GM03348 (cell line): ENCODE measurements around the gene TNFRSF8.

Experiments
- DNase-seq: peaks from one replicate; pipeline ENCODE4 v3.0.0; 2012; ENCODE audit warnings: low spot score

Gene TNFRSF8

DNA sequence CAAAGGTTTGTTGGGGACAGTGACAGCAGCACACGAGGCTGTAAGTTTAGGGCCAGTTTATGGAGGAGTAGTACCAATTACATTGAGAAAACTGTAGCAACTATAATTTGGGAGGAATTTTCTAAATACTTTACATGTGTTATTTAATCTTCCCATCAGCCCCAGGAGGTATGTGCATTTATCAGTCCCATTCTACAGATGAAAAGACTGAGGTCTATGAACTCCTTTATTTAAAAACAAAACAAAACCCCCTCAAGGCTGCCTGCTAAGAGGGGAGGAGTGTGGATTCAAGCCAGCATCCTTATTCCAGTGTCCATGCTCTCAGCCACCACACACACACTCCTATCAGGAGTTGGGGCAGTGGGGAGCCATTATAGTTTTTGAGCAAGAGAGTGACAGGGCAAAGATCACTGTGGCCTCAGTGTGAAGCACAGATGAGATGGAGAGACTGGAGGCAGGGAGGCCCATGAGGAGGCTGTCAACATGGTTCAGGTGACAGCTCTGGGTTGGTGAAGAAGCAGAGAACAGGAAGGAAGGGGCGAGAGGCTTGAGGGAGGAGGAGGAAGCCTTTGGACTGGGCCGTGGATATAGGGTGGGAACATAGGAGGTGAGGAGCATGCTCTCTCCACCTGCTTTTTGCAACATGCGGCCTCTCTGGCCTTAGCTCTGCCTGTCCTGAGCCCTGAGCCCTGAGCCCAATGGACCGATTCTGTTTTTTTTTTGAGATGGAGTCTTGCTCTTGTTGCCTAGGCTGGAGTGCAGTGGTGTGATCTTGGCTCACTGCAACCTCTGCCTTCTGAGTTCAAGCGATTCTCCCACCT lies 113.4 kb downstream of the TNFRSF8 start:
- DNase-seq, result no peak

DNA sequence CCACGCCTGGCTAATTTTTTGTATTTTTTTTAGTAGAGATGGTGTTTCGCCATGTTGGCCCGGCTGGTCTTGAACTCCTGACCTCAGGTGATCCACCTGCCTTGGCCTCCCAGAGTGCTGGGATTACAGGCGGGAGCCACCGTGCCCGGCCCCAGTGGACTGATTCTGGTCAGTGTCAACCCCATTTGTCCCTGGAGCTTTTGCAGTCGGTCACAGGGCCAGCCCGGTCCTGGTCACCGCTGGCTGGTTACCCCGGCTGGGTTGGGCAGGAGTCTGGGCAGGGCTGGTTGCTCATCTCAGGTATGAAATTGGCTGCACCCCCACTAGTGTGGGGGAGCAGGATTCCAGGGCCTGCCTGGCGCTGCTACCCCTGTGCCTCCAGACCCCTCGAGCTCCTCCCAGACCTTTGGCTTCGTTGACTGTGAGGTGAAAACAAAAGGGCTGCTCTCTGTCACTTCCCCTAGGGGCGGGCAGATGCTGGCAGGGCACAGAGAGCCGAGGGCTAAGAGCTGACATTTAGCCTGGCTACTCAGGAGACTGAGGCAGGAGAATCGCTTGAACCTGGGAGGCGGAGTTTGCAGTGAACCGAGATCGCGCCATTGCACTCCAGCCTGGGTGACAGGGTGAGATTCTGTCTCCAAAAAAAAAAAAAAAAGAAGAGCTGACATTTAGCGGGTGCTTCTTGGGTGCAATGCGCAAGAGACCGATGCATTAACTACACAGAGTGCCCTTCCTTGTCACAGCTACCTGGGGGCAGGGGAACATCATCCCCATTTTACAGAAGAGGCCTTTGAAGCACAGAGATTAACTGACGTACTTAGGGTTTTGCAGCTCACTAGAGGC lies 114.3 kb downstream of the TNFRSF8 start:
- DNase-seq, result no peak

- peak; percentile 78 for DNase-seq
These were observed 114.9 kb downstream of the TNFRSF8 start for GRCh38 chr1:12177999-12178441.

DNA sequence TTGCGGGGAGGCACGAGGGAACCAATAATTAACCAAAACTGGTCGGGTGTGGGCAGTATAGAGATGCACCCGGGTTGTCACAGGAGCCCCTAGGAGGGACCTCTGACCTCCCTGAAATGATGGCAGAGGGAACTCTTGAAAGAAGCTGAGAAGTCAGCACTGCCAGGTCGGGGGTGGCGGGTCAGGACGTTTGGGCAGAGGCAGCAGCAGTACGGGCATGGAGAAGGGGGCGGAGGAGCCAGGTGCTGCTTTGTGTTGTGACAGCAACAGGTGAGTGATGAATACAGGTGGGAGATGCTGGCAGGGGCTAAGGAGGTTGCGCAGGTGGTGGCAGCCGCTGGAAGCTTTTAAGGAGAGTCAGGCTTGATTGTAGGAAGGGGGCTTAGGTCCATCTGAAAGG lies 115.4 kb downstream of the TNFRSF8 start:
- DNase-seq, result no peak

- DNase-seq, result peak; percentile 39
These were observed 116.0 kb downstream of the TNFRSF8 start for GRCh38 chr1:12179111-12179519.

DNA sequence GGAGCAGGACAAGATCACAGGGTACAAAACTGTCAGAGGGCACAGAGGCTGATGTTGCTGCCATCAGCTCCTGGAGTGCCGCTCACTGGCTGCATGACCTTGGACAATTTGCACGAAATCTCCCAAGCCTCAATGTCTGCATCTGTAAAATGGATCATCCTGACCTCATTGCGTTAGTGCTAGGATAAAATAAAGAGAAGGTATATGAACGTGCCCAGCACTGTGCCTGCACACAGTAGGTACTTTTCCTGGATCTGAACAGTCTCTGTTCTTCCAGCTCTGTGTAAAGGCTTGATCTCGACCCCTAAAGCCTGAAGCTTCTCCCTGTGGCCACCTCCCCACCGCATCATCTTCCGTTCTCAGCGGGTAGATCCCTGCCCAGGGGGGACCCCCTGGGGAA lies 116.6 kb downstream of the TNFRSF8 start:
- DNase-seq, result no peak

GRCh38 chr1:12180315-12180714 lies 117.2 kb downstream of the TNFRSF8 start:
- no peak for DNase-seq

- no peak for DNase-seq
These were observed 117.8 kb downstream of the TNFRSF8 start for GRCh38 chr1:12180903-12181302.

- DNase-seq, result no peak
These were observed 118.5 kb downstream of the TNFRSF8 start for GRCh38 chr1:12181568-12181967.

DNA sequence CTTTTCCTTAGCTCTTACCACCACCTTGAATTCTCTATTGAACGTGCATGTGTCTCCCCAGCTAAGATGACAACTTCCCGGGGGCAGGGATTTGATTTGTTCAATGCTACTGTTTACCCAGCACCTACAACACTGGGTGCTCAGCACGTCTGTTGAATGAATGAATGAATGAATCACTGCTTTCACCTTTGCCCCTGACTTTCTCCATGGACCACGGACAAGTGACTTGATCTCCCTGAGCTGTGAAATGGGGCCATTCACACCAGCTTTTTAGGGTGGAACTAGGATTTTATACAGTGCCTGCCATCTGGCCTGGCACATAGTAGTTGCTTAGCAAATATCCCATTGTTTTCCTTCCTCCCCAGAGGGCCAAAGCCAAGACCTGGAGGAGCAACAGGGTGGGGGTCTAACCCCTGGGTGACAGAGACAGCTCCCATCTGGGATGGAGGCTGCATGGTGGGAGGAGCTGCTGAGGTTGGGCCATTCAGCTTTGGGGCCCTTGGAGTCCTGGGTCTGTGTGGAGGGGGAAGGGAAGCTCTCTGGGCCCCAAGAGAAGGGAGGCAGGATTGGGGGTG lies 119.4 kb downstream of the TNFRSF8 start:
- DNase-seq, result no peak

DNA sequence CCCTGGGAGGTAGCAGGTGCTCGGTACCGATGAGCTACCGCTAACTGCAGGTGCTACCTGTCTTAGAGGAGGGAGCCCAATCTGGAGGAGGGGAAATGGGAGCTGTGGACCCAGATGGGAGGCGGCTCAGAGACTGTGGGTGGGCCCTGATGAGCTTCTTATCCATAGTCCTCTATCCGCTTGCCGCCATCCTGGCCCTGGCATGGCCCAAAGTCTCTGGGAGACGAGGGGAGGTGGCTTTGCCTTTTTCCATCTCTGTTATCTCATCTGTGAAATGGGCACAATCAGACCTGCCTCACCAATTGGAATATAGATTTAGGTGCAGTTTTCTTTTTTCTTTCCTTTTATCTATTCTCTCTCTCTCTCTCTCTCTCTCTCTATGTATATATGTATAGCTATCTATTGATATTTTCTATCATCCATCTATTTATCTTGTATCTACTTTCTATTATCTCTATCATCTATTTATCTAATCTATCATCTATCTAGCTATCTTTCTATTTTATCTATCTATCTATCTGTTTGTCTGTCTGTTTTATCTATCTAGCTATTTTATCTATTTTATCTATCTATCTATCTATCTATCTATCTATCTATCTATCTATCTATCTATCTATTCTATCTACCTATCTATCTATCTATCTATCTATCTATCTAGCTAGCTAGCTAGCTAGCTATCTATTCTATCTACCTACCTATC lies 120.1 kb downstream of the TNFRSF8 start:
- no peak for DNase-seq

GRCh38 chr1:12184008-12184681 lies 121.0 kb downstream of the TNFRSF8 start:
- peak; percentile 79 for DNase-seq

DNA sequence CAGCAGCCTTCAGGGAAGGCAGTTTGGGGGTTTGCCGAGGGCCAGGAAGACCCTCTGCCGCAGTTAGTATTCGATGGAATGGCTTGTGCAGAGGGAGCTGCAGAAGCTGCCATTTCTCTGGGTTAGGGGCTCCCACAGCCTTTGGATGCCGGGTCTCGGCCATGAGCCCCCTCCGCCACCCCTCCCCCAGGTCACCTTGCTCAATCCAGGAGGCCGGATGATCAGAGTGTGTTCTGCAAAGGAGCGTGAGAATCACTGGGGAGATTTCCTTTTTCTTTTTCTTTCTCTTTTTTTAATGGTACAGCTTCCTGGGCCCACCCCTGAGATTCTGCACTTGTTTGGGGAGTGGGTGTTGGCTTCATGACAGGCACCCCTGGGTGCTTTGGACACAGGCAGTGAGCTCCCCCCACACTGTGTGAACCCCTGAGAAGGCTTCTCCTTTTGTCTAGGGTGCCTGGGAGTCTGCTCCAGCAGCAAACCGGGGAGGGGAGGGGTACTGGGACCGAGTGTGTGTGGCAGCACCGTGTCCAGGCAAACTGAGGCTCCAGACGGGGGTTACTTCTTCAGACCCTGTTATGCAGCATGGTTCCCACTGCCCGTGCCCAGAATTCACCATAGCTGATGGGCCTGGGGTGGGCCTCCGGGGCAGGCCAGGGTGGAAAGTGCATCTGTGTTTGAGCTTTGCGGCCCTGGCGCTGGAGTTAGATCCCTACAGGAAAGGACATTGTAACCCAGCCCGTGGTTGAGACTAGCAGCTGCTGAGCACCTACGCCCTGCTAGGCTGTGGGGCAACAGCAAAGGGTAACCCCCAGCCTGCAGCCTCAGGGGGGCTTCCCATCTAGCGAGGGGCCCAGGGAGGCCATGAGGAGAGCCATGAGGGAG lies 122.2 kb downstream of the TNFRSF8 start:
- no peak for DNase-seq

DNA sequence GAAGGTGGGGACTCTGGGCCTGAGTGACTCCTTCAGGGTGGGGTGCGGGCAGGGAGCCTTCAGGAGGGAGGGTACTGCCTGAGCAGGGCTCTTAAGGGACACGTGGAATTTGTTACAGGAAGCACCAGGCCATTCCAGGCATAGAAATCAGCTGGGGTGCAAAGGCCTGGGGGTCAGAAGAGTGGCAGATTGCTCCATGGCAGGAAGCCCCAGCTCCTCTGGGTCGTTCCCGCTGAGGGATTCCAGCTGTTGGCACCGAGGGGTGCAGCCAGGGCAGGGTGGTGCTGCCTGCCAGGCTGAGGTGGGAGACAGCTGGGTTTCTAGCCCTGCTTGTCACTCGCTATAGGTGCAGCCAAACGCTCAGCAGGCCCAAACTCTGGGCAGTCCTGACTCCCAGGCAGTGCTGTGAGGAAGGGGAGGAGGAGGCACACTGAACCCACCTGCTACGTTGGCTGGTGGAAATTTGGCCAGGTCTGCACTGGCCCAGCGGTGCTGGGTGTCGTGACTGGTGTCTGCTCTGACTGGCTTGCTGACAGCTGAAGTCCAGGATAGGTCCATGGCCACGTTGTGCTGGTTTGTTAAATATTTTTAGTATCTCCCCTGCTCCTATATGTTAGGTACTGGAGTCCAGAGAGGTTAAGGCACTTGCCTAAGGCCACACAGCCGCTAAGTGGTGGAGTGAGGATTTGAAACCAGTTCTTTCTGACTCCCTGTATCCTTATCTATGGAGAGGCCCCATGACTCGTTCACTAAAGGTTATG lies 123.0 kb downstream of the TNFRSF8 start:
- DNase-seq, result no peak

DNA sequence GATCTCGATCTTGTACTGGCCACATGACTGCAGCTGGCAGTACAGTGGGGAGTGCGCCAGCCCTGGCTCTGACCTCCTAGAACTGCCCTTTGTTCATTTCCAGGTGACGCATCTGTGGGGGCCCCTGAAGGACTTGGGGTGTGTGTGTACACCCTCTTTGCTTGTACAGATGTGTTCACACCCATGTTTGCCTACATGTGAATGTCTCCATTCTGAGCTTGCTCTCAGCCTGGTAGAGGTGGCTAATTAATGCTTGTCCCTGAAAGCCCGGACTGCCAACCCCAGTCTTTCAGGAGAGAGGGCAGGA lies 123.5 kb downstream of the TNFRSF8 start:
- DNase-seq, result no peak

- DNase-seq, result no peak
These were observed 125.0 kb downstream of the TNFRSF8 start for GRCh38 chr1:12188115-12188514.

DNA sequence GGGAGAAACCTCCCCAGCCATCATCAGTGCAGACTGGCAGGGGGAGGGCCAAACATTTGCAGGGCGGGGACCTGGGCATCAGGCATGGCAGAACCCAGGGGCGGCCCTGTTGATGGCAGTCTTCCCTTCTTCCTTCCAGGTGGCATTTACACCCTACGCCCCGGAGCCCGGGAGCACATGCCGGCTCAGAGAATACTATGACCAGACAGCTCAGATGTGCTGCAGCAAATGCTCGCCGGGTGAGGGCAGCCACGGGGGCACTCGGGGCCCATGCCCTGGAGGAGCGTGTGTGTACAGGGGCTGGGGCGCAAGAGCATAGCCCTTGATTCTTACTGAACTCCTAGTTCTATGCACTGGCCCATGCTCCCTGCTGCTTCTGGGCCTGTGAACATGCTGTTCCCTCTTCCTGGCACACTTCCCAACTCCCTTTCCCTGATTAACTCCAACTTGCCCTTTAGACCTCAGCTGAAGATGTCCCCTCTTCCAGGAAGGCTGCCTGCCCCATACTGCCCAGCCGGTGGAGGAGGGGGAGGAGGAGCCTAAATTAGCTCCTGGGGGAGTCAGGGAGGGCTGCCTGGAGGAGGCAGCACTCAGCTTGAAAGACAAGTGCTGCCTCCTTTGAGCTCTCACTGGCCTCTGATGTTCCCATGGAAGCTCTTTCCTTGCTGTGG lies 125.7 kb downstream of the TNFRSF8 start:
- no peak for DNase-seq

- no peak for DNase-seq
These were observed 126.2 kb downstream of the TNFRSF8 start for GRCh38 chr1:12189328-12189682.

GRCh38 chr1:12191242-12192032 lies 128.3 kb downstream of the TNFRSF8 start:
- no peak for DNase-seq
